Brain pericyte (primary cell): Measurements from ENCODE around the gene TRMT2A.

Experiments
- DNase-seq: peaks from one replicate; pipeline ENCODE4 v3.0.0-alpha.2; 2012; ENCODE audit warnings: low read depth, low spot score

The TRMT2A gene

GRCh38 chr22:20135265-20135664, 18.2 kb upstream of the TRMT2A start:
- DNase-seq = no peak

- no peak for DNase-seq
These were observed 17.0 kb upstream of the TRMT2A start for GRCh38 chr22:20133930-20134549.

- DNase-seq = no peak
These were observed 15.7 kb upstream of the TRMT2A start for GRCh38 chr22:20132686-20133246.

- no peak for DNase-seq
These were observed 15.0 kb upstream of the TRMT2A start for GRCh38 chr22:20131859-20132685.

GRCh38 chr22:20131597-20131858, 14.5 kb upstream of the TRMT2A start, which contains the start of gene ZDHHC8:
TSS of gene ZDHHC8 (plus strand) at chr22:20131804. CDS start at chr22:20131948, 144 bp downstream.
- no peak for DNase-seq

- DNase-seq = no peak
These were observed 13.9 kb upstream of the TRMT2A start for GRCh38 chr22:20130731-20131596.

GRCh38 chr22:20130319-20130718, 13.3 kb upstream of the TRMT2A start:
- no peak for DNase-seq

- no peak for DNase-seq
These were observed 12.7 kb upstream of the TRMT2A start for GRCh38 chr22:20129747-20130014.

GRCh38 chr22:20128902-20129746, 12.1 kb upstream of the TRMT2A start:
- DNase-seq = no peak

- no peak for DNase-seq
These were observed 11.5 kb upstream of the TRMT2A start for GRCh38 chr22:20128619-20128901.

GRCh38 chr22:20127869-20128618, 11.0 kb upstream of the TRMT2A start:
- DNase-seq = no peak

- DNase-seq = no peak
These were observed 10.4 kb upstream of the TRMT2A start for GRCh38 chr22:20127318-20127868.

GRCh38 chr22:20126284-20127029, 9.4 kb upstream of the TRMT2A start:
- no peak for DNase-seq

- DNase-seq = no peak
These were observed 8.5 kb upstream of the TRMT2A start for GRCh38 chr22:20125201-20126174.

- DNase-seq = no peak
These were observed 7.2 kb upstream of the TRMT2A start for GRCh38 chr22:20124083-20124787.

GRCh38 chr22:20123366-20124082, 6.5 kb upstream of the TRMT2A start:
- no peak for DNase-seq

GRCh38 chr22:20121856-20122415, 4.9 kb upstream of the TRMT2A start:
- DNase-seq = no peak
